Measurements from ENCODE around the gene IPO4.
A peak's percentile ranks its signal among the peaks of the same experiment; 100 is the strongest.

IPO4 gene

GRCh38 chr14:24179294-24179960 is 9.2 kb downstream of the IPO4 start:
- no peak overlapping the region for H3K4me3 ChIP-seq (ENCODE audit: extremely low read depth, insufficient read depth, low read length, poor library complexity, severe bottlenecking)
- H3K9me3 ChIP-seq (ENCODE audit: control insufficient read depth, low read length): no peaks in the 10 kb centered on the region
- WGBS, 2 experiments (ENCODE audit: insufficient coverage in 2 of 2): 95 to 97% methylated on average over 5 to 9 of the region's 14 CpGs
- no peaks in the 10 kb centered on the region for H3K4me1 ChIP-seq (ENCODE audit: control insufficient read depth, insufficient read depth, low read length, poor library complexity, severe bottlenecking)
- no peak overlapping the region for H3K27ac ChIP-seq (ENCODE audit: low read depth, low read length, severe bottlenecking)
- peaks cover 63% of the 10 kb centered on the region for H3K36me3 ChIP-seq (ENCODE audit: control insufficient read depth, insufficient read depth, low read length)

- no peak overlapping the region for H3K27ac ChIP-seq (ENCODE audit: low read depth, low read length, severe bottlenecking)
- 87 to 92% methylated on average over 7 to 8 of the region's 12 CpGs for WGBS, 2 experiments (ENCODE audit: insufficient coverage in 2 of 2)
- H3K4me3 ChIP-seq (ENCODE audit: extremely low read depth, insufficient read depth, low read length, poor library complexity, severe bottlenecking): no peak overlapping the region
- no peaks in the 10 kb centered on the region for H3K4me1 ChIP-seq (ENCODE audit: control insufficient read depth, insufficient read depth, low read length, poor library complexity, severe bottlenecking)
- H3K36me3 ChIP-seq (ENCODE audit: control insufficient read depth, insufficient read depth, low read length): peaks cover 57% of the 10 kb centered on the region
- H3K9me3 ChIP-seq (ENCODE audit: control insufficient read depth, low read length): no peaks in the 10 kb centered on the region
Observed at GRCh38 chr14:24178399-24179178, 10.0 kb downstream of the IPO4 start.

GRCh38 chr14:24177891-24178290 is 10.7 kb downstream of the IPO4 start:
- Histone ChIP-seq H3K36me3 (ENCODE audit: control insufficient read depth, insufficient read depth, low read length) (peaks cover 50% of the 10 kb centered on the region), H3K4me3 (ENCODE audit: extremely low read depth, insufficient read depth, low read length, poor library complexity, severe bottlenecking) (no peak overlapping the region)
- WGBS, 2 experiments (ENCODE audit: insufficient coverage in 2 of 2): 90 to 100% methylated on average over 6 to 9 of the region's 14 CpGs

GRCh38 chr14:24177041-24177825 is 11.4 kb downstream of the IPO4 start:
- Histone ChIP-seq H3K4me3 (ENCODE audit: extremely low read depth, insufficient read depth, low read length, poor library complexity, severe bottlenecking) (no peak overlapping the region), H3K9me3 (ENCODE audit: control insufficient read depth, low read length) (no peaks in the 10 kb centered on the region), H3K4me1 (ENCODE audit: control insufficient read depth, insufficient read depth, low read length, poor library complexity, severe bottlenecking) (no peaks in the 10 kb centered on the region), H3K36me3 (ENCODE audit: control insufficient read depth, insufficient read depth, low read length) (peaks cover 45% of the 10 kb centered on the region), H3K27ac (ENCODE audit: low read depth, low read length, severe bottlenecking) (no peak overlapping the region)
- WGBS, 2 experiments (ENCODE audit: insufficient coverage in 2 of 2): 89 to 100% methylated on average over 4 to 8 of the region's 12 CpGs

More at GRCh38 chr14:24177891-24178290, 10.7 kb downstream of the IPO4 start:
- Histone ChIP-seq H3K27ac (ENCODE audit: low read depth, low read length, severe bottlenecking) (no peak overlapping the region), H3K4me1 (ENCODE audit: control insufficient read depth, insufficient read depth, low read length, poor library complexity, severe bottlenecking) (no peaks in the 10 kb centered on the region), H3K9me3 (ENCODE audit: control insufficient read depth, low read length) (no peaks in the 10 kb centered on the region)

- Histone ChIP-seq H3K9me3 (ENCODE audit: control insufficient read depth, low read length) (no peaks in the 10 kb centered on the region), H3K4me1 (ENCODE audit: control insufficient read depth, insufficient read depth, low read length, poor library complexity, severe bottlenecking) (no peaks in the 10 kb centered on the region), H3K4me3 (ENCODE audit: extremely low read depth, insufficient read depth, low read length, poor library complexity, severe bottlenecking) (no peak overlapping the region), H3K36me3 (ENCODE audit: control insufficient read depth, insufficient read depth, low read length) (peaks cover 39% of the 10 kb centered on the region), H3K27ac (ENCODE audit: low read depth, low read length, severe bottlenecking) (no peak overlapping the region)
- WGBS, 2 experiments (ENCODE audit: insufficient coverage in 2 of 2): 93 to 97% methylated on average over 5 of the region's 5 CpGs
Observed at GRCh38 chr14:24176599-24176998, 12.0 kb downstream of the IPO4 start.

- no peak overlapping the region for H3K27ac ChIP-seq (ENCODE audit: low read depth, low read length, severe bottlenecking)
- peaks cover 18% of the 10 kb centered on the region for H3K36me3 ChIP-seq (ENCODE audit: control insufficient read depth, insufficient read depth, low read length)
- peak overlapping the region; percentile 37 for H3K4me3 ChIP-seq (ENCODE audit: extremely low read depth, insufficient read depth, low read length, poor library complexity, severe bottlenecking)
- 94 to 98% methylated on average over 15 to 20 of the region's 20 CpGs for WGBS, 2 experiments (ENCODE audit: insufficient coverage in 2 of 2)
- no peaks in the 10 kb centered on the region for H3K9me3 ChIP-seq (ENCODE audit: control insufficient read depth, low read length)
- H3K4me1 ChIP-seq (ENCODE audit: control insufficient read depth, insufficient read depth, low read length, poor library complexity, severe bottlenecking): no peaks in the 10 kb centered on the region
Observed at GRCh38 chr14:24172871-24173281, 15.7 kb downstream of the IPO4 start.

- H3K27ac ChIP-seq (ENCODE audit: low read depth, low read length, severe bottlenecking): no peak overlapping the region
- WGBS, 2 experiments (ENCODE audit: insufficient coverage in 2 of 2): 81 to 83% methylated on average over 20 to 26 of the region's 30 CpGs
- H3K36me3 ChIP-seq (ENCODE audit: control insufficient read depth, insufficient read depth, low read length): peaks cover 17% of the 10 kb centered on the region
- H3K4me3 ChIP-seq (ENCODE audit: extremely low read depth, insufficient read depth, low read length, poor library complexity, severe bottlenecking): peak overlapping the region; percentile 37
- no peaks in the 10 kb centered on the region for H3K4me1 ChIP-seq (ENCODE audit: control insufficient read depth, insufficient read depth, low read length, poor library complexity, severe bottlenecking)
- no peaks in the 10 kb centered on the region for H3K9me3 ChIP-seq (ENCODE audit: control insufficient read depth, low read length)
Observed at GRCh38 chr14:24172261-24172860, 16.3 kb downstream of the IPO4 start.

- Histone ChIP-seq H3K9me3 (ENCODE audit: control insufficient read depth, low read length) (no peaks in the 10 kb centered on the region), H3K36me3 (ENCODE audit: control insufficient read depth, insufficient read depth, low read length) (peaks cover 13% of the 10 kb centered on the region), H3K4me3 (ENCODE audit: extremely low read depth, insufficient read depth, low read length, poor library complexity, severe bottlenecking) (peak within 1 kb of the TSS; percentile 37), H3K27ac (ENCODE audit: low read depth, low read length, severe bottlenecking) (no peak within 1 kb of the TSS), H3K4me1 (ENCODE audit: control insufficient read depth, insufficient read depth, low read length, poor library complexity, severe bottlenecking) (no peaks in the 10 kb centered on the region)
- 20 to 29% methylated on average over 47 to 59 of the region's 63 CpGs for WGBS, 2 experiments (ENCODE audit: insufficient coverage in 2 of 2)
Observed at GRCh38 chr14:24171422-24172260, 17.0 kb downstream of the IPO4 start, which contains the start of gene REC8. Gene REC8 (plus strand): TSS chr14:24172080. CDS start chr14:24172553, 473 bp downstream.

- no peak overlapping the region for H3K27ac ChIP-seq (ENCODE audit: low read depth, low read length, severe bottlenecking)
- 89% methylated on average over 3 of the region's 3 CpGs for WGBS, 2 experiments (ENCODE audit: insufficient coverage in 2 of 2)
- H3K4me3 ChIP-seq (ENCODE audit: extremely low read depth, insufficient read depth, low read length, poor library complexity, severe bottlenecking): no peak overlapping the region
- no peaks in the 10 kb centered on the region for H3K4me1 ChIP-seq (ENCODE audit: control insufficient read depth, insufficient read depth, low read length, poor library complexity, severe bottlenecking)
- peaks cover 51% of the 10 kb centered on the region for H3K36me3 ChIP-seq (ENCODE audit: control insufficient read depth, insufficient read depth, low read length)
- H3K9me3 ChIP-seq (ENCODE audit: control insufficient read depth, low read length): no peaks in the 10 kb centered on the region
Observed at GRCh38 chr14:24167469-24168114, 21.0 kb downstream of the IPO4 start.

All from mesodermal cell (in vitro differentiated cells).